ENCODE results near the gene NECTIN4. TPM values are rescaled to one million over a fixed set of nuclear protein-coding genes. Genes with fewer than 3 reads are reported as not detected.

NECTIN4 gene
- polyA plus RNA-seq, 3 donors = 0.07 TPM; not detected in 1

GRCh38 chr1:161137881-161138280 is 48.5 kb upstream of the NECTIN4 start:
- no peaks in the 10 kb centered on the region for H3K36me3 ChIP-seq (replicated peaks in 1 of 2; ENCODE audit: control insufficient read depth in 1 of 2, insufficient read depth in 2 of 2, low read length in 2 of 2)
- H3K27me3 Mint-ChIP-seq (ENCODE audit: low read depth in 3 of 3) = no peaks in the 10 kb centered on the region
- H3K9me3 Mint-ChIP-seq = no peaks in the 10 kb centered on the region
- H3K9ac ChIP-seq (ENCODE audit: insufficient read depth, low read length, poor library complexity, severe bottlenecking) = peak overlapping the region; percentile 36
- no peak overlapping the region for H3K4me3 Mint-ChIP-seq
- no peak for TF ChIP-seq CTCF (IDR thresholded peaks at IDR 0.05)
- DNase-seq = no peak
- H4K20me1 ChIP-seq (ENCODE audit: insufficient read depth, low read length) = no peaks in the 10 kb centered on the region
- peak overlapping the region in 1 of 2 donors; percentile 88 for H3K27ac ChIP-seq (ENCODE audit: low read depth in 1 of 2, low read length in 2 of 2)
- H3K27ac Mint-ChIP-seq = peak overlapping the region; percentile 13 to 97 (median 92)
- H3K27me3 ChIP-seq (ENCODE audit: control insufficient read depth in 2 of 2, insufficient read depth in 2 of 2, low read length in 2 of 2) = no peaks in the 10 kb centered on the region
- no peaks in the 10 kb centered on the region for H3K9me3 ChIP-seq (replicated peaks in 1 of 2; ENCODE audit: control insufficient read depth in 1 of 2, insufficient read depth in 1 of 2, low read length in 2 of 2)
- H3K36me3 Mint-ChIP-seq = peaks cover 2 to 3% of the 10 kb centered on the region in 2 donors
- peaks cover 48% of the 10 kb centered on the region for H3K4me1 Mint-ChIP-seq
- H3K4me3 ChIP-seq (replicated peaks in 1 of 3; ENCODE audit: low read depth in 2 of 3, low read length in 3 of 3) = peak overlapping the region in 1 of 3 experiments; percentile 24
- peak overlapping the region; percentile 33 for H3K4me2 ChIP-seq (replicated peaks; ENCODE audit: extremely low read depth, low read length, poor library complexity, severe bottlenecking)
- H3K79me2 ChIP-seq (ENCODE audit: insufficient read depth, low read length) = peaks cover 49% of the 10 kb centered on the region
- WGBS (ENCODE audit: insufficient coverage) = no CpG with 5 or more reads among the region's 3 CpGs
- intact Hi-C loops (cut with micrococcal nuclease) = loop anchor here in 1 of 2 donors (2.0 to 5.0 kb wide), 3 partner anchors 41 to 91 kb away; partner anchors contain the start of genes ARHGAP30 and USF1
- H3K4me1 ChIP-seq (ENCODE audit: control insufficient read depth in 1 of 2, insufficient read depth in 2 of 2, low read length in 2 of 2) = peaks cover 47 to 53% of the 10 kb centered on the region in 2 donors
- H2AFZ ChIP-seq (ENCODE audit: insufficient read depth, low read depth, low read length, poor library complexity, severe bottlenecking) = peak overlapping the region; percentile 84

GRCh38 chr1:161133220-161133740 is 43.9 kb upstream of the NECTIN4 start:
- Mint-ChIP-seq H3K36me3 (peaks cover 22 to 25% of the 10 kb centered on the region in 2 donors), H3K4me3 (no peak overlapping the region), H3K9me3 (no peaks in the 10 kb centered on the region), H3K27ac (no peak overlapping the region), H3K27me3 (ENCODE audit: low read depth in 3 of 3) (peaks cover 0 to 2% (median 0%) of the 10 kb centered on the region in 3 donors), H3K4me1 (peaks cover 65% of the 10 kb centered on the region)
- H3K9ac ChIP-seq (ENCODE audit: insufficient read depth, low read length, poor library complexity, severe bottlenecking) = peak overlapping the region; percentile 86
- peaks cover 54 to 72% of the 10 kb centered on the region in 2 donors for H3K4me1 ChIP-seq (ENCODE audit: control insufficient read depth in 1 of 2, insufficient read depth in 2 of 2, low read length in 2 of 2)
- H3K27ac ChIP-seq (ENCODE audit: low read depth in 1 of 2, low read length in 2 of 2) = peak overlapping the region; percentile 94 to 95
- H3K9me3 ChIP-seq (replicated peaks in 1 of 2; ENCODE audit: control insufficient read depth in 1 of 2, insufficient read depth in 1 of 2, low read length in 2 of 2) = no peaks in the 10 kb centered on the region
- H2AFZ ChIP-seq (ENCODE audit: insufficient read depth, low read depth, low read length, poor library complexity, severe bottlenecking) = peak overlapping the region; percentile 84
- no peak for TF ChIP-seq CTCF (IDR thresholded peaks at IDR 0.05)
- intact Hi-C loops (cut with micrococcal nuclease) = loop anchor here (2.0 to 5.0 kb wide), 2 partner anchors 14 to 61 kb away; partner anchors contain the start of genes NIT1 (in 1 of the 2) and PFDN2 (in 1 of the 2)
- peak overlapping the region; percentile 100 for H3K4me2 ChIP-seq (replicated peaks; ENCODE audit: extremely low read depth, low read length, poor library complexity, severe bottlenecking)
- DNase-seq = no peak
- WGBS (ENCODE audit: insufficient coverage) = 8% methylated on average over 11 of the region's 11 CpGs
- H3K79me2 ChIP-seq (ENCODE audit: insufficient read depth, low read length) = peaks cover 92% of the 10 kb centered on the region
- no peaks in the 10 kb centered on the region for H3K27me3 ChIP-seq (ENCODE audit: control insufficient read depth in 2 of 2, insufficient read depth in 2 of 2, low read length in 2 of 2)
- H3K4me3 ChIP-seq (replicated peaks in 1 of 3; ENCODE audit: low read depth in 2 of 3, low read length in 3 of 3) = peak overlapping the region; percentile 81 to 98 (median 95)
- H4K20me1 ChIP-seq (ENCODE audit: insufficient read depth, low read length) = peaks cover 4% of the 10 kb centered on the region
- peaks cover 8 to 26% of the 10 kb centered on the region in 2 donors for H3K36me3 ChIP-seq (replicated peaks in 1 of 2; ENCODE audit: control insufficient read depth in 1 of 2, insufficient read depth in 2 of 2, low read length in 2 of 2)

Data from CD14-positive monocyte (primary cell).